GM18508 (cell line): Measurements from ENCODE around the gene IL17RB.
A peak's percentile ranks its signal among the peaks of the same experiment; 100 is the strongest.

Experiments used
- ATAC-seq: cut with Tn5 transposase; IDR thresholded peaks from one replicate; pipeline ENCODE4 v1.9.1; 2021; ENCODE audit warnings: moderate number of reproducible peaks; ENCODE audit not compliant: insufficient read depth, unreplicated experiment

The IL17RB gene, protein sequence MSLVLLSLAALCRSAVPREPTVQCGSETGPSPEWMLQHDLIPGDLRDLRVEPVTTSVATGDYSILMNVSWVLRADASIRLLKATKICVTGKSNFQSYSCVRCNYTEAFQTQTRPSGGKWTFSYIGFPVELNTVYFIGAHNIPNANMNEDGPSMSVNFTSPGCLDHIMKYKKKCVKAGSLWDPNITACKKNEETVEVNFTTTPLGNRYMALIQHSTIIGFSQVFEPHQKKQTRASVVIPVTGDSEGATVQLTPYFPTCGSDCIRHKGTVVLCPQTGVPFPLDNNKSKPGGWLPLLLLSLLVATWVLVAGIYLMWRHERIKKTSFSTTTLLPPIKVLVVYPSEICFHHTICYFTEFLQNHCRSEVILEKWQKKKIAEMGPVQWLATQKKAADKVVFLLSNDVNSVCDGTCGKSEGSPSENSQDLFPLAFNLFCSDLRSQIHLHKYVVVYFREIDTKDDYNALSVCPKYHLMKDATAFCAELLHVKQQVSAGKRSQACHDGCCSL

DNA sequence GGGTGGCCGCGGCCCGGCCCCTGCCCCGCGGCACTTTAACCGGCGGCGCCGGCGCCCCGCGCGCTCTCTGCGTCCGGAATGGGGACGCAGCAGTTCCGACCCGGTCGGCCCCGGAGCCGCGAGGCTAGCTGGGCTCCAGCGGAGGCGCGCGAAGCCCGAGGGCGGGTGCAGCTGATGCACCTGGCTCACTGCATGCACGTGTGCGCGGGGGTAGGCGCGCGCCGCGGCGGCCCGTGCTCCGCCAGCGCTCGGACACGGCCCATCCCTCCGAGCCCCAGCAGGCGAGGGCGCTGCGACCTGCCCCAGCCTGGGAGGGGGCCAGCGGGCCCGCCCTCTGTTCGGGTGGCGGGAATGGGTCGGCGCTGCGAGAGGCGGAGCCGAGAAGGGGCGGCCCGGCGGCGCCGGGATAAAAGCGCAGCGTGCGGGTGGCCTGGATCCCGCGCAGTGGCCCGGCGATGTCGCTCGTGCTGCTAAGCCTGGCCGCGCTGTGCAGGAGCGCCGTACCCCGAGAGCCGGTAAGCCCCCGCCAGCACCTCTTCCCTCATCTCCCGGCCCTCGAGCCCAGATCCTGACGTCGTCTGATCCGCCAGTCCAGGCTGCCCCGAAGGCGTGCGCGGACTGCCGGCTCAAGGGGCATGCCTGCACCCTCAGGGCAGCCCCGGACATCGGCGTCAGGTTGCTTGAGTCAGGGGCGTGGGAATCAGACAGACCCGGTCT lies at the start of gene IL17RB, which contains the start of gene CHDH:
Gene IL17RB (plus strand): TSS at position 435 of the 717 bp plus-strand sequence. CDS start 21 bp downstream, at position 456.
Gene CHDH (minus strand): TSS at position 286 of the 717 bp plus-strand sequence. CDS start 22,411 bp downstream, outside the sequence.
- ATAC-seq, result no peak

- no peak for ATAC-seq
These were observed 48.2 kb upstream of the IL17RB start for GRCh38 chr3:53798144-53798543.

- no peak for ATAC-seq
These were observed 47.0 kb upstream of the IL17RB start for GRCh38 chr3:53799338-53799865.

GRCh38 chr3:53800041-53800906 lies 46.1 kb upstream of the IL17RB start:
- ATAC-seq, result no peak

DNA sequence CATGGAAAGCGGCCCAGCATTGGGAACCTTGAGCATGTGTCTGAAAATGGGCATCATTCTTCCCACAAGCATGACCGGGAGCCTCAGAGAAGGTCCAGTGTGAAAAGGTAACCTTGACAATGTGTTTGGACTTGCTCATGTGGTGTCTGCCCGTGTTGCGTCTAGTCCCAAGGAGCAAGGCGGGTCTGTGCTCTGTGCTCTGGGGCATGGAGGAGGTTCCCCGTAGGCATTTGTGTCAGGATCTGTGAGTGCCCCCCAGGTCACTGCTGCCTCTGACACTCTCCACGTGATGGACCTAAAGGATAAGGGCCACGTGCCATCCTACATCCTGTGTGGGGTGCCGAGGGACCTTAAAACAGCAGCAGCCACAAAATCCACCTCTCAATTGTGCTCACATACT lies 45.0 kb upstream of the IL17RB start:
- ATAC-seq, result no peak

DNA sequence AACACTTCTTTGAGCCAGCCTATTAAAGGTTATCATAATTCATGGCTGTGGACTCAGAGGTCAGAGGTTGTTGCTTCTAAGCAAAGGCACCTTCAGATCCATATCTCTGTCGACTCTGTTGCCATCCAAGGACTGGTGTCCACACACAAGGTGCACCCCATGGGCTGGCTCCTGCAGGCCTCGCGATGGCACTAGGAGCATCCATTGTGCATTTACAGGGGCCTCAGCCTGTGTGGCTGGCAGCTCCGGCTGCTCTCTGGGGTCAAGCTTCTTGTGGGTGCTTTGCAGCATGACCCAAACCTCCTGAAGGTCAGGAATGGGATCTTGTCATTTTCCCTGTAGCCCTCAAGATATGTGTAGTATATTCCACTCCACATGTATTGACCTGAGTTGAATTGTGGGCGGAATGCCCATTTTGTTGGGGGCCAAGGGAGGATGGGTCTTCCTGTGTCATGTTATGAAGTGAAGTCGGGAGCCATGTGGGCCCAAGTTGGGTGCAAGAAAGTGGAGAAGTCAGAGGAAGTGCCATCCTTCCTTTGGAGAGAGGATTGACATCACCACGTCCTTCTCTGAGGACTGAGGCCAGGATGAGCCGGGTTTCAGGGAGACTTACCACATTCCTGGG lies 44.0 kb upstream of the IL17RB start:
- no peak for ATAC-seq

DNA sequence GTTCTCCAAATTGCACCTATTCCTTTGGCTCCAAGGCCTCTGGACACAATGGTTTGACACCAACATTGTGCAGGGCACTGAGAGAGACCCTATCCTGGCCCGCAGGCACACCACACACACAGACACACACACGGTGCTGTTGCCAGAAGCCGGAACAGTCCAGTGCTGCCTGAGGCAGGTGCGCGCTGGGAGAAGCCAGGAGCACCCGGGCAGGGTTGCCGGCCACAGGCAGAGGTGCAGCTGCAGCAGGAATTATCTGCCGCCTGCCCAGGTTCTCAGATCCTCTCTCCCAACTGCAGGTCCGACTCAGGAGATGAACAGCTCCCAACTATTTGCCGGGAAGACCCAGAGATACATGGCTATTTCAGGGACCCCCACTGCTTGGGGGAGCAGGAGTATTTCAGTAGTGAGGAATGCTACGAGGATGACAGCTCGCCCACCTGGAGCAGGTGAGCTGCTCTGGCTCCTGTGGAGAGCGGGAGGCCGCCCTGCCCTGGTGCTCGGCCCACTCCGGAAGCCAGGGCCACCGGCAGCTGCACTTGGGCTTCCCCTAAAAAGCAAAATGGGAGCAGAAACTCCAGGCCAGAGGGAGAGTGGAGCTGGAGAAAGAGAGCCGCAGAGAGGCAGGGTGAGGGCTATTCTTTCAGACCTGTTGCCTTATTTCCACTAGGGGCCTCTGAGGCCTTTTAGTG lies 43.1 kb upstream of the IL17RB start:
- ATAC-seq, result no peak

DNA sequence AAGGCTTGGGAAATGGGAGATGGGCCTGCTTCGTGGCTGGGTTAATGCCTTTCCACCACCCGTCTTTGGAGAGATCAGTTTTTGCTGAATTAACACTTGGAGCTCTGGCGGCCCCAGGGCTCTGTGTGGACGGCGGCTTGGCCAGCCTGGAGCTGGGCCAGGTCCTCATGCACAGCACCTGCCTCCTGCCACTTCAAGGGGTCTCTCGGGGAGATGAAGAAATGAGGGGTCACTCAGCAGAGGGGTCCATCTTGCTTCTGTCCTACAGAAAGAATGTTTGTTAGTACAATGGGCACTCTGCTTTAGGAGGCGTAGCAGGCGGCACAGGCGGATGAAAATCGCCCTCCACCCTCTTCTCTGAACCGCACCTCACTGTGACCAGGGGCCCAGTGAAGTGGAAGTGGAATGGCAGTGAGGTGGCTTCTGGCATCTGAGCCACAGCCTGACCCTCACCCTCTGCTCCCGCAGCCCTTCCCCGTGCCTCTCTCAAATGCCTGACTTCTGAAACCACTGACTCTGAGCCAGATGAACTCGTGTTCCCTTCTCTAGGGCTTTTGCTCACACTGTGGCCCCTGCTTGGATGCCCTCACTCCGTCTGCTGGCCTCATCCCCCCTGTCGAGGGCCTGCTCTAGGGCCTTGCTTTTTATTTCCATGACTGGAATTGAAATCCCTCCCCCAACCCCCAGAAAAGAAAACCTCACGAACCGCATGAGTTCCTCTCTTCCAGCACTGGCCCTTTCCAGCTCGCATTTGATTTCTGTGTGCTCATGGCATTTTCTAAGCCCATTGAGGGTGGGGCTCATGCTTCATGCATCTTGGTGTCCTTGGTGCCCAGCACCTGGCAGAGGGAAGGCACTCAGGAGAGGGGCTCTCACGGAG lies 42.3 kb upstream of the IL17RB start:
- ATAC-seq, result no peak

GRCh38 chr3:53804697-53805462 lies 41.5 kb upstream of the IL17RB start:
- no peak for ATAC-seq

DNA sequence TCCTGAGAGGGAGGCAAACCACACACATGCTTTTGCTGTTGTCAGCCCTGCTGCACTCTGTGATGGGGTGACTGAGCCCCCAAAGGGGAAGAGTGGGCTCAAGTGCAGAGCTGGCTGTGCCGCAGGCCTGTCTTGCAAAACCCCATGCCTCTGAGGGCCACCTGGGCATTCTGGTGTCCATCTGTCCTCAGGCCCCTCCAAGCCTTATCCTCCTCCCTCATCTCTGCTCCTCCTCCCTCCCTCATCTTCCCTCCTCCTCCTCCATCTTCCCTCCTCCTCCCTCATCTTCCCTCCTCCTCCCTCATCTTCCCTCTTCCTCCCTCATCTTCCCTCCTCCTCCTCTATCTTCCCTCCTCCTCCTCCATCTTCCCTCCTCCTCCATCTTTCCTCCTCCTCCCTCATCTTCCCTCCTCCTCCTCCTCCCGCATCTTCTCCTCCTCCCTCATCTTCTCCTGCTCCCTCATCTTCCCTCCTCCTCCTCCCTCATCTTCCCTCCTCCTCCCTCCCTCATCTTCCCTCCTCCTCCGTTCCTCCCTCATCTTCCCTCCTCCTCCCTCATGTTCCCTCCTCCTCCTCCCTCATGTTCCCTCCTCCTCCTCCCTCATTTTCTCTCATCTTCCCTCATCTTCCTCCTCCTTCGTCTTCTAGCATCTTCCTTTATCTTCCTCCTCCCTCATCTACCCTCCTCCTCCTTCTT lies 40.8 kb upstream of the IL17RB start:
- no peak for ATAC-seq

DNA sequence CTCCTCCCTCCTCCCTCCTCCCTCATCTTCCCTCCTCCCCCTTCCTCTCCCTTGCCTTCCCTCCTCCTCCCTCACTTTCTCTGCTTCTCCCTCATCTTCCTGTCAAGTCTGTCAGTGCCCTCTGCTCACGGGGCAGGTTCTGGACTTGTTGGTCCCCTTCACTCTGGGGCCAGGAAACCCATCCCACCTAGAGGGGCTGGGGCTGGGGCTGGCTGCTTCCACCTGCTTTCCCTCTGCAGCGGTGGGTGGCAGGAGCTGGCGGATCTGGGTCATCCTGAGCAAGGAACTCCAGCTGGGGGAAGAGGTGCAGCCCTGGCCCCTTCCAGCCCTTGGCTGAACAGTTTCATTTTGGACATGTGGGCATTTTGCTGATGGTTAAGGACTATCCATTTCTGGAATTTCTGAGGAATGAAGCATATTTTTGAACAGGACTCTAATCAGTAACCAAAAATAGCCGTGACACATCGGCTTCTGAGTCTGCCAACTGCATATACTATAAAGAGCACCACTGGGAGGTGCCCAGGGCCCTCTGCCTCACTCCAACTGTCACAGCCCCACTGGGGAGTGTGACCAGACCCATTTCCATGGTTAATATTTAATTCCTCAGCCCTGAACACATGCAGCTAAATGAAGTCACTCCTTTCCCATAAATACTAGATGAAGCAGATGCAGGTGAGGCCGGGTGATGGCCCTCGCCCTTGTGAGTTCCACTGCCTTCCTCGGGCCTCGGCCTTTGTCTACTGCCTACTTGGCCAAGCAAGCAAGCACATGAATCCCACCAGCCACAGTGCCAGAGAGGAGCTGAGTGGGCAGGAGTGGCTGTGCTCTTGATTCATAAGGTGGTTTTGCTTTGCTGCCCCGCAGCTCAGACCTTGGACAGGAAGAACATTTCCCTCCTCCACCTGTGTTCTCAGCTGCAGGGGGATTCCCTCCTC lies 39.9 kb upstream of the IL17RB start:
- peak; percentile 53 for ATAC-seq

GRCh38 chr3:53807117-53807810 lies 39.1 kb upstream of the IL17RB start:
- ATAC-seq, result no peak

- ATAC-seq, result no peak
These were observed 37.9 kb upstream of the IL17RB start for GRCh38 chr3:53808496-53808895.

DNA sequence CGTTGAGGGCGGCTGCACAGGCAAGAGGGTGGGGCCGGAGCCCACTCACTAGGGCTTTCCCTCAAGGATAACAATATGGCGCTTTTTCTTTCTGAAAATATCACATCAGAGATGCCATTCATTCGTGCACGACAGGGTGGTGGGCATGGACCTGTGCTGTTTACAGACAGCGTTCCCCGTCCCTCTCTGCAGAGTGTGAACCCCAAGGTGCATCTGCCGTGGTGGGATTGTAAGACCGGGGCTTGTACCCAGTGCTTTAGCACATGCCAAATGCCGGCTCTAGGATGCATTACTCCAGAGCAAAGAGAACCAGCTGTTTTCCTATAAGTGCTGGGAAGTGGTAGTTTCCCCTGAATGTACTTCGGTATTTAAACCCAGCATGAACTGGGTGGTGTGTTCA lies 37.1 kb upstream of the IL17RB start:
- ATAC-seq, result no peak

DNA sequence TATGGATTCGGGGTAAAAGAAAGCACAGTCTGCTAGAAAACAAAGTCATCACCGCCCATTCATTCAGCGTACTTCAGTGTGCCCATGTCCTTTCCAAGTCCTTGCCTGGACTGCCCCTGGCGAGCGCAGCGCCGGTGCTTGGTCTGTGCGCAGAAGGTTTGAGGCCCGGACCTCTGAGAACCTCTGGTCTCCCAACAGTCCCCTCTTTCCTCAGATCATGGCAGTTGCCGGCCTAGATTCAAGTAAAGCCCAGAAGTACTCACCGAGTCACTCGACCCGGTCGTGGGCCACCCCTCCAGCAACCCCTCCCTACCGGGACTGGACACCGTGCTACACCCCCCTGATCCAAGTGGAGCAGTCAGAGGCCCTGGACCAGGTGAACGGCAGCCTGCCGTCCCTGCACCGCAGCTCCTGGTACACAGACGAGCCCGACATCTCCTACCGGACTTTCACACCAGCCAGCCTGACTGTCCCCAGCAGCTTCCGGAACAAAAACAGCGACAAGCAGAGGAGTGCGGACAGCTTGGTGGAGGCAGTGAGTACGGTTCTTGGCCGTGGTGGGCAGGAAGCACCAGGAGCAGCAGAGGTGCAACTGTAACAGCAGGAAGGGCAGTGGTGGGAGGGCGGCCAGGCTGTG lies 36.5 kb upstream of the IL17RB start:
- ATAC-seq, result no peak
